PC-3 (cell line): ENCODE data around the gene NLN.
"Not testable (repeated sequence)": the region's sequence is repeated elsewhere in the genome, so short reads cannot be mapped to it uniquely, and the experiment has no call there.

Experiments
- CTCF ChIP-seq: fragments of 300-600 bp; sonication (generic); conservative IDR thresholded peaks from 2 replicates; pipeline ENCODE4 v1.5.1; 2017; ENCODE audit warnings: antibody characterized with exemption, low read depth, mild to moderate bottlenecking, low read length
- EZH2 ChIP-seq: fragments of 300-600 bp; sonication (generic); IDR thresholded peaks from one replicate; pipeline ENCODE4 v1.6.1; 2017; ENCODE audit warnings: antibody characterized with exemption, mild to moderate bottlenecking, low read length; ENCODE audit not compliant: unreplicated experiment

- TF ChIP-seq CTCF, EZH2: not testable (repeated sequence)
Measured at GRCh38 chr5:65849918-65850317, 127.9 kb downstream of the NLN start.
